Hepatocyte (in vitro differentiated cells): ENCODE measurements around the gene TRAF2.

Experiments
- CTCF ChIP-seq: fragments of 200-600 bp; sonication (generic); IDR thresholded peaks from 2 replicates; pipeline ENCODE4 v1.5.1; 2016; ENCODE audit warnings: antibody characterized with exemption, mild to moderate bottlenecking; ENCODE audit not compliant: poor library complexity
- EZH2phosphoT487 ChIP-seq: fragments of 200-600 bp; sonication (generic); IDR thresholded peaks from one replicate; pipeline ENCODE4 v1.6.1; 2018; ENCODE audit warnings: antibody characterized with exemption, mild to moderate bottlenecking, low read depth, moderate library complexity; ENCODE audit not compliant: unreplicated experiment, severe bottlenecking

DNA sequence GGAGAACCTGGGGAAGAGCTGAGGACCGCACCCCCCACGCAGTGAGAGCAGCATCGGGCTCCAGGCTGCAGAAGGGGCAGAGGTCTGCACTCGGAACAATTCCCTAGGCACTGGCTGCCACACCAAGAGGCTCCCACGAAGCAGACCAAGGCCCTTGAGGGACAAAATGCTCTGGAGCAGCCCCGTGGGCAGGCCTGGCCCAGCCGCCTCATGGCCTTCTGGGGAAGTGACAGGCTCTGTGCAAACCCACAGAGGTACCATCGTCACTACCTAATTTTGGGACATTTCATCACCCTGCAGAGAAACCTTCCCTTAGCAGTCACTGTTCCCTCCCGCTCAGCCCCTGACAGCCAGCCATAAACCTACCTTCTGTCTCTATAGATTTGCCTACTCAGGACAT, 42.3 kb downstream of the TRAF2 start:
- TF ChIP-seq CTCF (no peak), EZH2phosphoT487 (no peak)
